CD14-positive monocyte (primary cell): Measurements from ENCODE around the gene BMPER. TPM values are rescaled to one million over a fixed set of nuclear protein-coding genes. Genes with fewer than 3 reads are reported as not detected.

ENCODE experiments used
- DNase-seq, 3 donors: peaks; one replicate each; pipeline ENCODE4 v3.0.0-alpha.2; 2011 to 2022
- H2AFZ ChIP-seq: 2 replicates; pipeline ENCODE4 v1.6.0; 2012; ENCODE audit warnings: mild to moderate bottlenecking, low read depth, low read length, inconsistent platforms; ENCODE audit not compliant: insufficient read depth, poor library complexity, severe bottlenecking
- H3K27ac ChIP-seq, 2 donors: 1 replicate in 1 of 2; 2 replicates in 1 of 2; pipeline ENCODE4 v1.5.1; 2012 to 2013; ENCODE audit warnings: low read length in 2 of 2, control low read depth in 1 of 2, inconsistent platforms in 1 of 2, low read depth in 1 of 2, mild to moderate bottlenecking in 1 of 2
- H3K27me3 ChIP-seq, 2 donors: one replicate each; pipeline versions ENCODE4 v1.6.0 to v1.6.1; 2011 to 2013; ENCODE audit warnings: low read length in 2 of 2; ENCODE audit not compliant: control insufficient read depth in 2 of 2, insufficient read depth in 2 of 2
- H3K36me3 ChIP-seq, 2 donors: replicated peaks in 1 of 2; 1 replicate in 1 of 2; 2 replicates in 1 of 2; pipeline versions ENCODE4 v1.5.1 to v1.6.1; 2012 to 2013; ENCODE audit warnings: low read length in 2 of 2, control low read depth in 1 of 2, inconsistent platforms in 1 of 2, mild to moderate bottlenecking in 1 of 2; ENCODE audit not compliant: insufficient read depth in 2 of 2, control insufficient read depth in 1 of 2
- H3K4me1 ChIP-seq, 2 donors: 1 replicate in 1 of 2; 2 replicates in 1 of 2; pipeline versions ENCODE4 v1.5.1 to v1.6.1; 2012 to 2013; ENCODE audit warnings: low read length in 2 of 2, control low read depth in 1 of 2, inconsistent platforms in 1 of 2, mild to moderate bottlenecking in 1 of 2, moderate library complexity in 1 of 2; ENCODE audit not compliant: insufficient read depth in 2 of 2, control insufficient read depth in 1 of 2
- H3K4me2 ChIP-seq: replicated peaks from 2 replicates; pipeline ENCODE3; 2012; ENCODE audit warnings: low read length, moderate library complexity, mild to moderate bottlenecking; ENCODE audit not compliant: poor library complexity, severe bottlenecking; ENCODE audit errors: extremely low read depth
- H3K4me3 ChIP-seq, 3 experiments: fragments of 200-600 bp in 1 of 3; sonication (generic) in 1 of 3; replicated peaks in 1 of 3; 1 replicate in 2 of 3; 2 replicates in 1 of 3; pipeline ENCODE4 v1.5.1; 2011 to 2013; ENCODE audit warnings: low read length in 3 of 3, mild to moderate bottlenecking in 3 of 3, control low read depth in 2 of 3, low read depth in 2 of 3, inconsistent platforms in 1 of 3, moderate library complexity in 1 of 3
- H3K79me2 ChIP-seq: 2 replicates; pipeline ENCODE4 v1.6.0; 2012; ENCODE audit warnings: mild to moderate bottlenecking, control low read depth, inconsistent platforms, low read length, moderate library complexity; ENCODE audit not compliant: insufficient read depth
- H3K9ac ChIP-seq: 2 replicates; pipeline ENCODE4 v1.6.0; 2017; ENCODE audit warnings: low read length, mild to moderate bottlenecking; ENCODE audit not compliant: insufficient read depth, poor library complexity, severe bottlenecking
- H3K9me3 ChIP-seq, 2 donors: replicated peaks in 1 of 2; 1 replicate in 1 of 2; 2 replicates in 1 of 2; pipeline versions ENCODE4 v1.5.1 to v1.6.1; 2012 to 2013; ENCODE audit warnings: low read length in 2 of 2, control low read depth in 1 of 2; ENCODE audit not compliant: control insufficient read depth in 1 of 2, insufficient read depth in 1 of 2
- H4K20me1 ChIP-seq: 2 replicates; pipeline ENCODE4 v1.6.0; 2012; ENCODE audit warnings: mild to moderate bottlenecking, low read length, control low read depth, moderate library complexity; ENCODE audit not compliant: insufficient read depth
- H3K27ac Mint-ChIP-seq, 7 donors: one replicate each; pipeline ENCODE4 v1.8.0; 2020; ENCODE audit warnings: mild to moderate bottlenecking in 7 of 7, mixed read lengths in 7 of 7, moderate library complexity in 6 of 7, inconsistent platforms in 2 of 7
- H3K27me3 Mint-ChIP-seq, 3 donors: one replicate each; pipeline ENCODE4 v1.8.0; 2021 to 2022; ENCODE audit warnings: low read depth in 3 of 3, mild to moderate bottlenecking in 3 of 3, mixed read lengths in 3 of 3, moderate library complexity in 3 of 3, inconsistent platforms in 1 of 3
- H3K36me3 Mint-ChIP-seq, 2 donors: one replicate each; pipeline ENCODE4 v1.8.0; 2020; ENCODE audit warnings: mixed read lengths in 2 of 2, inconsistent platforms in 1 of 2, mild to moderate bottlenecking in 1 of 2
- H3K4me1 Mint-ChIP-seq: one replicate; pipeline ENCODE4 v1.8.0; 2020; ENCODE audit warnings: mild to moderate bottlenecking, mixed read lengths
- H3K4me3 Mint-ChIP-seq, 2 donors: one replicate each; pipeline ENCODE4 v1.8.0; 2020; ENCODE audit warnings: mild to moderate bottlenecking in 2 of 2, mixed read lengths in 2 of 2, moderate library complexity in 1 of 2
- H3K9me3 Mint-ChIP-seq, 7 donors: one replicate each; pipeline ENCODE4 v1.8.0; 2020 to 2022; ENCODE audit warnings: mixed read lengths in 7 of 7, mild to moderate bottlenecking in 6 of 7, moderate library complexity in 6 of 7, inconsistent platforms in 2 of 7
- CTCF ChIP-seq: fragments of 200-600 bp; IDR thresholded peaks from one replicate; pipeline ENCODE4 v1.8.0; 2022; ENCODE audit warnings: antibody characterized with exemption, mild to moderate bottlenecking
- WGBS: methylation state at CpG from one replicate; pipeline ENCODE4 v1.1.5; 2013; ENCODE audit warnings: missing lambda C conversion rate; ENCODE audit not compliant: insufficient coverage; 5-methylcytosine and 5-hydroxymethylcytosine counted together
- intact Hi-C, 2 donors: fragments of 100-400 bp; cut with micrococcal nuclease; formaldehyde crosslinking; loops; one replicate each; pipeline versions ENCODE4 v1.15.0 to v1.15.1; 2023
- polyA plus RNA-seq, 3 donors: library from polyadenylated mRNA; depleted of rRNA in 1 of 3; unstranded in 2 of 3; stranded (reverse) in 1 of 3; fragments of 300-500 nt in 2 of 3; fragments of >200 nt in 1 of 3; fragmentation: Illumina TruSeq in 2 of 3; gene quantifications; 1 replicate in 2 of 3; 2 replicates in 1 of 3; pipeline ENCODE4 v1.2.3, GENCODE V29; 2012 to 2021

Gene BMPER
- polyA plus RNA-seq, 3 donors, result not detected

DNA sequence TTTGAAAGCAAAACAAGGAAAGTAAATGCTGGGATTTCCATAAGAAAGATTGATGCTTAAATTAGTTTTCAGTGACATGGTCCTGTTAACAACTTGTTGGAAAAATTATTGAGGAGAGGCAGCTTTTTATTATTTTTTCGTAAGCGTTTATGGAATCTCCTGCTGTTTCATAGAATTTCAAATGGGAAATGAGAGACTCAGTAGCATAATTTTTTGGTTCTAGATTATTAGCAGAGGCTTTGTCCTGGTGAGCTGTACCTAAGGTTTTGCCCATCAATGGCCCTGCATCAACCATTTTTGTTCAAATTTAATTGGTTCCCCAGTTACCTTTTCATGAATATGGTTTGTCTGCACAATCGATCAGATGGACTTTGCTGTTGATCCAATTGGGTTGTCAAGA is 205.7 kb downstream of the BMPER start:
- no peaks in the 10 kb centered on the region for H3K27me3 Mint-ChIP-seq
- Histone ChIP-seq H3K4me2 (no peak overlapping the region), H2AFZ (no peak overlapping the region), H3K4me1 (no peaks in the 10 kb centered on the region), H3K79me2 (no peaks in the 10 kb centered on the region), H3K9me3 (peaks cover 5 to 8% of the 10 kb centered on the region in 2 donors), H4K20me1 (no peaks in the 10 kb centered on the region), H3K4me3 (no peak overlapping the region), H3K27ac (no peak overlapping the region), H3K9ac (no peak overlapping the region), H3K27me3 (no peaks in the 10 kb centered on the region), H3K36me3 (no peaks in the 10 kb centered on the region)
- TF ChIP-seq CTCF, result no peak
- no peak overlapping the region for H3K4me3 Mint-ChIP-seq
- intact Hi-C loops, result no loop called here
- no peaks in the 10 kb centered on the region for H3K4me1 Mint-ChIP-seq
- no peaks in the 10 kb centered on the region for H3K36me3 Mint-ChIP-seq
- DNase-seq, result no peak
- H3K27ac Mint-ChIP-seq, result no peak overlapping the region
- peaks cover 2 to 14% (median 5%) of the 10 kb centered on the region in 7 donors for H3K9me3 Mint-ChIP-seq
- WGBS, result 86% methylated on average over 1 of the region's 3 CpGs

GRCh38 chr7:34115503-34115902 is 210.2 kb downstream of the BMPER start:
- Histone ChIP-seq H3K27me3 (no peaks in the 10 kb centered on the region), H3K36me3 (no peaks in the 10 kb centered on the region), H3K4me1 (no peaks in the 10 kb centered on the region), H3K4me2 (no peak overlapping the region), H3K4me3 (no peak overlapping the region), H2AFZ (no peak overlapping the region), H3K9ac (no peak overlapping the region), H3K79me2 (no peaks in the 10 kb centered on the region), H4K20me1 (no peaks in the 10 kb centered on the region), H3K9me3 (peaks cover 6 to 8% of the 10 kb centered on the region in 2 donors), H3K27ac (no peak overlapping the region)
- peaks cover 0 to 11% (median 7%) of the 10 kb centered on the region in 7 donors for H3K9me3 Mint-ChIP-seq
- intact Hi-C loops, result no loop called here
- no CpG with 5 or more reads among the region's 1 CpG for WGBS
- no peaks in the 10 kb centered on the region for H3K4me1 Mint-ChIP-seq
- no peaks in the 10 kb centered on the region for H3K27me3 Mint-ChIP-seq
- DNase-seq, result no peak
- H3K36me3 Mint-ChIP-seq, result no peaks in the 10 kb centered on the region
- no peak overlapping the region for H3K27ac Mint-ChIP-seq
- no peak overlapping the region for H3K4me3 Mint-ChIP-seq
- TF ChIP-seq CTCF, result no peak
